HCT116 (cell line): ENCODE results near the gene DOCK1. TPM values are rescaled to one million over a fixed set of nuclear protein-coding genes. Genes with fewer than 3 reads are reported as not detected.
A peak's percentile ranks its signal among the peaks of the same experiment; 100 is the strongest.

ENCODE experiments used
- ATAC-seq: fragments of 200-7000 bp; cut with Tn5 transposase; 2 replicates; pipeline ENCODE4 v1.9.1; 2020; ENCODE audit warnings: mild to moderate bottlenecking, moderate library complexity
- BruUV-seq: library from RNA; stranded (reverse); fragments of 400-500 nt; replicated peaks from 2 replicates; lab custom pipeline; 2021; lab: Mats Ljungman, UMichigan
- CTCF ChIA-PET: fragments of 300-600 bp; sonication (Branson Sonifier 250); formaldehyde crosslinking; loops from one replicate; lab custom pipeline; 2021; ENCODE audit warnings: antibody characterized with exemption; lab: Charles Lee
- POLR2A ChIA-PET: fragments of 300-600, 350-600 bp; sonication (Branson Sonifier 250); formaldehyde crosslinking; loops from one replicate; lab custom pipeline; 2021; ENCODE audit warnings: antibody characterized with exemption; lab: Charles Lee
- RAD21 ChIA-PET, 2 experiments: fragments of 300-600 bp; sonication (Branson Sonifier 250); formaldehyde crosslinking; loops; one replicate each; lab custom pipeline; 2023; ENCODE audit warnings: low total read pairs in 2 of 2; ENCODE audit not compliant: uncharacterized antibody in 2 of 2, unreplicated experiment in 2 of 2, low non-redundant PET in 1 of 2; lab: Charles Lee
- DNase-seq: peaks from one replicate; pipeline ENCODE4 v3.0.0-alpha.2; 2010; ENCODE audit warnings: low read depth, low spot score
- H2AFZ ChIP-seq: fragments of 200-600 bp; shearing (Covaris generic), sonication (generic); 2 replicates; pipeline ENCODE4 v1.6.1; 2017; ENCODE audit warnings: low read depth, mixed run types, mixed read lengths, antibody characterized with exemption, low read length; ENCODE audit not compliant: poor library complexity, severe bottlenecking
- H3K27ac ChIP-seq: 2 replicates; pipeline ENCODE4 v1.5.1; 2012; ENCODE audit warnings: low read depth, low read length
- H3K27me3 ChIP-seq: fragments of 200-600 bp; sonication (generic); 2 replicates; pipeline ENCODE4 v1.6.1; 2016; ENCODE audit warnings: mixed run types, low read length, mixed read lengths; ENCODE audit not compliant: insufficient read depth
- H3K36me3 ChIP-seq, 2 experiments: fragments of 200-500 bp in 1 of 2; fragments of 200-600 bp in 1 of 2; sonication (Bioruptor generic) in 1 of 2; sonication (generic) in 1 of 2; 2 replicates each; pipeline versions ENCODE4 v1.5.1 to v1.6.1; 2014 to 2016; ENCODE audit warnings: low read length in 2 of 2, inconsistent platforms in 1 of 2, mixed read lengths in 1 of 2, mixed run types in 1 of 2; ENCODE audit not compliant: insufficient read depth in 2 of 2, control insufficient read depth in 1 of 2
- H3K4me1 ChIP-seq, 2 experiments: fragments of 200-600 bp in 1 of 2; sonication (generic) in 1 of 2; 2 replicates each; pipeline versions ENCODE4 v1.5.1 to v1.6.1; 2012 to 2017; ENCODE audit warnings: low read length in 2 of 2, inconsistent platforms in 1 of 2, mild to moderate bottlenecking in 1 of 2, mixed read lengths in 1 of 2, mixed run types in 1 of 2, moderate library complexity in 1 of 2; ENCODE audit not compliant: insufficient read depth in 2 of 2, control insufficient read depth in 1 of 2
- H3K4me2 ChIP-seq: fragments of 200-600 bp; sonication (generic); 2 replicates; pipeline ENCODE4 v1.6.1; 2017; ENCODE audit warnings: mixed run types, low read length, mixed read lengths
- H3K4me3 ChIP-seq, 2 experiments: fragments of 200-600 bp in 1 of 2; sonication (generic) in 1 of 2; replicated peaks in 1 of 2; 2 replicates each; pipeline ENCODE4 v1.5.1; 2011 to 2016; ENCODE audit warnings: low read length in 2 of 2, control low read depth in 1 of 2, low read depth in 1 of 2, mild to moderate bottlenecking in 1 of 2, mixed read lengths in 1 of 2, mixed run types in 1 of 2
- H3K79me2 ChIP-seq: fragments of 200-600 bp; sonication (generic); 2 replicates; pipeline ENCODE4 v1.6.1; 2017; ENCODE audit warnings: mild to moderate bottlenecking, mixed run types, low read length, moderate library complexity, mixed read lengths; ENCODE audit not compliant: insufficient read depth
- H3K9ac ChIP-seq: fragments of 200-600 bp; sonication (generic); 2 replicates; pipeline ENCODE4 v1.6.1; 2016; ENCODE audit warnings: low read length, mixed read lengths
- H3K9me2 ChIP-seq: fragments of 200-600 bp; sonication (generic), shearing (Covaris generic); 2 replicates; pipeline ENCODE4 v1.6.1; 2017; ENCODE audit warnings: mixed run types, mild to moderate bottlenecking, moderate library complexity; ENCODE audit not compliant: insufficient read depth
- H3K9me3 ChIP-seq, 2 experiments: fragments of 200-500 bp in 1 of 2; fragments of 200-600 bp in 1 of 2; sonication (Bioruptor generic) in 1 of 2; sonication (generic) in 1 of 2; 2 replicates each; pipeline ENCODE4 v1.6.1; 2014 to 2017; ENCODE audit warnings: low read length in 2 of 2, mixed read lengths in 2 of 2, inconsistent platforms in 1 of 2, low read depth in 1 of 2, mild to moderate bottlenecking in 1 of 2, mixed run types in 1 of 2, moderate library complexity in 1 of 2; ENCODE audit not compliant: control insufficient read depth in 1 of 2, insufficient read depth in 1 of 2
- H4K20me1 ChIP-seq: fragments of 200-600 bp; sonication (generic), shearing (Covaris generic); 2 replicates; pipeline ENCODE4 v1.6.1; 2017; ENCODE audit warnings: mixed run types, mild to moderate bottlenecking, moderate library complexity; ENCODE audit not compliant: insufficient read depth
- EZH2 ChIP-seq: fragments of 200-600 bp; sonication (generic); IDR thresholded peaks from 2 replicates; pipeline ENCODE4 v1.6.1; 2017; ENCODE audit warnings: antibody characterized with exemption, mixed run types
- EZH2phosphoT487 ChIP-seq: fragments of 200-600 bp; IDR thresholded peaks from 2 replicates; pipeline ENCODE4 v1.6.1; 2018; ENCODE audit warnings: antibody characterized with exemption, borderline replicate concordance
- REST ChIP-seq: IDR thresholded peaks from 2 replicates; pipeline ENCODE4 v1.6.1; 2012; ENCODE audit warnings: low read depth
- ZNF274 ChIP-seq: fragments of 200-500 bp; sonication (Bioruptor generic); IDR thresholded peaks from 2 replicates; pipeline ENCODE4 v1.6.1; 2014; ENCODE audit warnings: mild to moderate bottlenecking, low read depth, low read length, inconsistent platforms
- intact Hi-C: fragments of 100-400 bp; cut with micrococcal nuclease; formaldehyde crosslinking; loops from 2 replicates; pipeline ENCODE4 v1.10.0; 2022
- total RNA-seq: library from RNA; stranded (reverse); gene quantifications from one replicate; pipeline ENCODE4 v1.2.1, GENCODE V29; 2021; ENCODE audit not compliant: unreplicated experiment
- TF ChIP-seq, protein P1 (sequence below): IDR thresholded peaks from 2 replicates; pipeline ENCODE4 v1.6.1; 2012

The DOCK1 gene
- total RNA-seq, 1 experiment from 2014 or later = 46.5 TPM

DNA sequence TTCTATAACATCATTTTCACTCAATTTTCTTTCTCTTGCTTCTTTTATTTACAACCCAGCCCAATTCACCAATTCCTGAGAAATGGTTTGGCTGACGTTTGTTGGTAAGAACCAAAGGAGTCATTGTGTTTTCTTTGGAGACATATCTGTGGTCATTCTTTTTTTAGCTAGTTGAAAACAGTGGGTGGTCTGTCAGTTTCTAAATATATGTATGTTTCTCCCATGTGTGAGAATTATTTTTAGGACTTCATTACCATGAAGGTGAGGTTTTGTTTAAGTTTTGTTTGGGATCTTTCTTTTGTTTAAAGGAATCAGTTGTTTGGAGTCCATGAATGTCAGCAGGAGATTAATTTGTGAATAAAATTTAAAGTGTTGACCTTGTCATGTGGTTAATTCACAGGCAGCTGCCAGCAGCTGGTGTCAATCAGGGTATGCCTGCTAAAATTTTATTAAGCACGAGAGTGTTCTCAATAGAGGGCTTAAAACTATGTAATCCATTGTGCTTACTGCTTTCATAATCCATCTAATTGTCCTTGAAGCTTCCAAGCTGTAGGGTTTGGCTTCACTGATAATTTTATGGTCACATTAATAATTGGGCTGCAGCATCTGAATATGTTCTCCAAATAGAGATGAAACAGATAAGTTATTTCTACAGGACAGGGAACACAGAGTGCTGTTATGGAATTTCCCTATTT, 252.4 kb downstream of the DOCK1 start (continued):
- TF ChIP-seq REST (no peak), ZNF274 (no peak)

GRCh38 chr10:127158662-127159061, 253.4 kb downstream of the DOCK1 start:
- CTCF ChIA-PET = no interaction called here
- BruUV-seq = no TSS peak
- Histone ChIP-seq H3K9ac (no peak overlapping the region), H3K4me2 (no peak overlapping the region), H2AFZ (no peak overlapping the region), H3K79me2 (no peaks in the 10 kb centered on the region), H3K4me3 (no peak overlapping the region), H3K4me1 (no peaks in the 10 kb centered on the region), H3K27ac (no peak overlapping the region), H4K20me1 (peaks cover 4% of the 10 kb centered on the region; the same call in 1 of the 2 replicates), H3K36me3 (no peaks in the 10 kb centered on the region), H3K9me3 (no peaks in the 10 kb centered on the region), H3K9me2 (no peaks in the 10 kb centered on the region), H3K27me3 (no peaks in the 10 kb centered on the region)
- POLR2A ChIA-PET = no interaction called here
- ATAC-seq (no peak), DNase-seq (no peak)
- intact Hi-C loops = no loop called here
- RAD21 ChIA-PET = no interaction called here
- TF ChIP-seq EZH2 (no peak), REST (peak; percentile 43), EZH2phosphoT487 (no peak)
- TF ChIP-seq, protein P1, sequence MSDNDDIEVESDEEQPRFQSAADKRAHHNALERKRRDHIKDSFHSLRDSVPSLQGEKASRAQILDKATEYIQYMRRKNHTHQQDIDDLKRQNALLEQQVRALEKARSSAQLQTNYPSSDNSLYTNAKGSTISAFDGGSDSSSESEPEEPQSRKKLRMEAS = no peak
